PFSK-1 (cell line): ENCODE measurements around the gene KCNIP4.

Experiments used
- FOXP2 ChIP-seq: optimal IDR thresholded peaks from 2 replicates; pipeline ENCODE3; 2011; ENCODE audit warnings: borderline replicate concordance, control low read depth, inconsistent platforms; ENCODE audit not compliant: insufficient read depth; ENCODE audit errors: extremely low read length, extremely low read depth
- POLR2AphosphoS5 ChIP-seq: IDR thresholded peaks from 2 replicates; pipeline ENCODE4 v1.6.1; 2012; ENCODE audit warnings: low read depth, mild to moderate bottlenecking, control low read depth, low read length, moderate library complexity
- REST ChIP-seq, 2 experiments: IDR thresholded peaks; 2 replicates each; pipeline versions ENCODE4 v1.6.1 to v1.8.0; 2011 to 2012; ENCODE audit warnings: low read depth in 2 of 2, low read length in 2 of 2, control low read depth in 1 of 2, inconsistent platforms in 1 of 2, mild to moderate bottlenecking in 1 of 2, moderate library complexity in 1 of 2; ENCODE audit not compliant: insufficient read depth in 1 of 2
- SIN3A ChIP-seq: IDR thresholded peaks from 2 replicates; pipeline ENCODE4 v1.6.1; 2012; ENCODE audit warnings: mild to moderate bottlenecking, low read length, moderate library complexity, borderline replicate concordance; ENCODE audit not compliant: insufficient read depth
- TAF1 ChIP-seq: IDR thresholded peaks from 2 replicates; pipeline ENCODE4 v1.6.1; 2012; ENCODE audit warnings: low read length, control low read depth, borderline replicate concordance; ENCODE audit not compliant: insufficient read depth

The KCNIP4 gene

GRCh38 chr4:21041708-21042107 lies 906.9 kb downstream of the KCNIP4 start:
- no peak for TF ChIP-seq SIN3A
- no peak for TF ChIP-seq FOXP2
- no peak for TF ChIP-seq REST (IDR thresholded peaks at IDR 0.05; ENCODE audit: insufficient read depth in 1 of 2, low read depth in 2 of 2, low read length in 2 of 2)
- TF ChIP-seq TAF1 = no peak
- no peak for TF ChIP-seq POLR2AphosphoS5

GRCh38 chr4:21034728-21035127 lies 913.8 kb downstream of the KCNIP4 start:
- TF ChIP-seq SIN3A = no peak

- no peak for TF ChIP-seq TAF1
- TF ChIP-seq FOXP2 = no peak
- TF ChIP-seq REST (IDR thresholded peaks at IDR 0.05; ENCODE audit: insufficient read depth in 1 of 2, low read depth in 2 of 2, low read length in 2 of 2) = no peak
- TF ChIP-seq SIN3A = no peak
- no peak for TF ChIP-seq POLR2AphosphoS5
Observed at GRCh38 chr4:21032089-21032645, 916.4 kb downstream of the KCNIP4 start.

GRCh38 chr4:21018817-21019216 lies 929.8 kb downstream of the KCNIP4 start:
- TF ChIP-seq TAF1 = no peak
- no peak for TF ChIP-seq FOXP2
- no peak for TF ChIP-seq POLR2AphosphoS5
- TF ChIP-seq REST (IDR thresholded peaks at IDR 0.05; ENCODE audit: insufficient read depth in 1 of 2, low read depth in 2 of 2, low read length in 2 of 2) = no peak
- TF ChIP-seq SIN3A = no peak

GRCh38 chr4:21013501-21013900 lies 935.1 kb downstream of the KCNIP4 start:
- TF ChIP-seq SIN3A (no peak), REST (IDR thresholded peaks at IDR 0.05; ENCODE audit: insufficient read depth in 1 of 2, low read depth in 2 of 2, low read length in 2 of 2) (no peak), FOXP2 (no peak), POLR2AphosphoS5 (no peak), TAF1 (no peak)
